ENCODE results near the gene POLR3A.
"Not testable (repeated sequence)": the region's sequence is repeated elsewhere in the genome, so short reads cannot be mapped to it uniquely, and the experiment has no call there.

Gene POLR3A
- 24.5 to 58.4 (median 52.9) reads per million in 4 donors for total RNA-seq

GRCh38 chr10:78029269-78030226, at the start of gene POLR3A:
POLR3A (minus strand) TSS chr10:78029515; CDS start chr10:78029407, 108 bp downstream.
- peak; percentile 83 to 95 (median 86) for DNase-seq

- no peak for DNase-seq
Measured at GRCh38 chr10:78078539-78079330, 49.4 kb upstream of the POLR3A start.

- DNase-seq: not testable (repeated sequence)
Measured at GRCh38 chr10:78075806-78076205, 46.5 kb upstream of the POLR3A start.

- DNase-seq: no peak
Measured at GRCh38 chr10:78072504-78072903, 43.2 kb upstream of the POLR3A start.

- DNase-seq: no peak
Measured at GRCh38 chr10:78071857-78072179, 42.5 kb upstream of the POLR3A start.

GRCh38 chr10:78071140-78071856, 42.0 kb upstream of the POLR3A start:
- no peak for DNase-seq

- no peak for DNase-seq
Measured at GRCh38 chr10:78070726-78071125, 41.4 kb upstream of the POLR3A start.

- not testable (repeated sequence) for DNase-seq
Measured at GRCh38 chr10:78070064-78070463, 40.7 kb upstream of the POLR3A start.

GRCh38 chr10:78069151-78069550, 39.8 kb upstream of the POLR3A start:
- DNase-seq: no peak

GRCh38 chr10:78066728-78067430, 37.6 kb upstream of the POLR3A start:
- DNase-seq: no peak

GRCh38 chr10:78066012-78066411, 36.7 kb upstream of the POLR3A start:
- DNase-seq: no peak

- no peak for DNase-seq
Measured at GRCh38 chr10:78065611-78066010, 36.3 kb upstream of the POLR3A start.

GRCh38 chr10:78064919-78065318, 35.6 kb upstream of the POLR3A start:
- DNase-seq: not testable (repeated sequence)

GRCh38 chr10:78063236-78063635, 33.9 kb upstream of the POLR3A start:
- no peak for DNase-seq

- DNase-seq: no peak
Measured at GRCh38 chr10:78062296-78062695, 33.0 kb upstream of the POLR3A start.

- DNase-seq: no peak
Measured at GRCh38 chr10:78059906-78060702, 30.8 kb upstream of the POLR3A start.

GRCh38 chr10:78058562-78058961, 29.2 kb upstream of the POLR3A start:
- no peak for DNase-seq

GRCh38 chr10:78053211-78053868, 24.0 kb upstream of the POLR3A start:
- no peak for DNase-seq

- DNase-seq: no peak
Measured at GRCh38 chr10:78049851-78050250, 20.5 kb upstream of the POLR3A start.

- peak; percentile 49 to 79 (median 64) for DNase-seq
Measured at GRCh38 chr10:78047314-78047891, 18.1 kb upstream of the POLR3A start.
